LHCN-M2 (cell line): ENCODE results near the gene SKAP1. TPM values are rescaled to one million over a fixed set of nuclear protein-coding genes. Genes with fewer than 3 reads are reported as not detected.
"Not testable (repeated sequence)": the region's sequence is repeated elsewhere in the genome, so short reads cannot be mapped to it uniquely, and the experiment has no call there.

Experiments
- DNase-seq: peaks from one replicate; pipeline ENCODE4 v3.0.0-alpha.2; 2012; ENCODE audit warnings: low read depth
- total RNA-seq: library from RNA; depleted of rRNA; stranded (reverse); fragments of >200 nt; gene quantifications from 2 replicates; pipeline ENCODE4 v1.2.3, GENCODE V29; 2014

Gene SKAP1
- total RNA-seq, 1 experiment from 2014 or later: 0.17 TPM

GRCh38 chr17:48413613-48414405 is 16.2 kb downstream of the SKAP1 start:
- DNase-seq: no peak

- no peak for DNase-seq
Observed at GRCh38 chr17:48412841-48413240, 17.2 kb downstream of the SKAP1 start.

GRCh38 chr17:48410821-48411220 is 19.2 kb downstream of the SKAP1 start:
- DNase-seq: not testable (repeated sequence)

GRCh38 chr17:48409607-48410006 is 20.4 kb downstream of the SKAP1 start:
- no peak for DNase-seq

- no peak for DNase-seq
Observed at GRCh38 chr17:48406936-48407567, 23.0 kb downstream of the SKAP1 start.

GRCh38 chr17:48394821-48395220 is 35.2 kb downstream of the SKAP1 start:
- no peak for DNase-seq

- no peak for DNase-seq
Observed at GRCh38 chr17:48393283-48393682, 36.7 kb downstream of the SKAP1 start.

GRCh38 chr17:48392857-48393256 is 37.2 kb downstream of the SKAP1 start:
- peak; percentile 23 for DNase-seq

- no peak for DNase-seq
Observed at GRCh38 chr17:48391444-48391843, 38.6 kb downstream of the SKAP1 start.

- no peak for DNase-seq
Observed at GRCh38 chr17:48389903-48390302, 40.1 kb downstream of the SKAP1 start.

GRCh38 chr17:48388955-48389743 is 40.9 kb downstream of the SKAP1 start:
- DNase-seq: no peak

GRCh38 chr17:48386826-48387225 is 43.2 kb downstream of the SKAP1 start:
- DNase-seq: no peak

- no peak for DNase-seq
Observed at GRCh38 chr17:48385319-48385718, 44.7 kb downstream of the SKAP1 start.

- no peak for DNase-seq
Observed at GRCh38 chr17:48384164-48384563, 45.9 kb downstream of the SKAP1 start.

GRCh38 chr17:48382989-48383388 is 47.0 kb downstream of the SKAP1 start:
- DNase-seq: no peak

GRCh38 chr17:48378708-48379392 is 51.2 kb downstream of the SKAP1 start:
- DNase-seq: no peak

- no peak for DNase-seq
Observed at GRCh38 chr17:48378238-48378637, 51.8 kb downstream of the SKAP1 start.

GRCh38 chr17:48376682-48377325 is 53.2 kb downstream of the SKAP1 start:
- no peak for DNase-seq

GRCh38 chr17:48375356-48375755 is 54.7 kb downstream of the SKAP1 start:
- peak; percentile 71 for DNase-seq

GRCh38 chr17:48374650-48375230 is 55.3 kb downstream of the SKAP1 start:
- DNase-seq: no peak

GRCh38 chr17:48373883-48374282 is 56.1 kb downstream of the SKAP1 start:
- DNase-seq: no peak
